HepG2 (cell line): ENCODE measurements around the gene MAVS.

Experiments
- ARNTL ChIP-seq: sonication (generic); formaldehyde crosslinking; IDR thresholded peaks from 2 replicates; pipeline ENCODE4 v1.4.0; 2020; ENCODE audit warnings: mild to moderate bottlenecking, missing genetic modification reagents
- CEBPG ChIP-seq: IDR thresholded peaks from 2 replicates; pipeline ENCODE4 v1.6.1; 2016
- CREB3 ChIP-seq: sonication (generic); formaldehyde crosslinking; IDR thresholded peaks from 2 replicates; pipeline ENCODE4 v1.5.0; 2020; ENCODE audit warnings: missing genetic modification reagents
- CTCF ChIP-seq: sonication (generic); formaldehyde crosslinking; IDR thresholded peaks from 2 replicates; pipeline ENCODE4 v1.5.0; 2020; ENCODE audit warnings: mild to moderate bottlenecking, missing genetic modification reagents, moderate library complexity
- HNF4A ChIP-seq: sonication (generic); formaldehyde crosslinking; IDR thresholded peaks from 2 replicates; pipeline ENCODE4 v1.4.0; 2020; ENCODE audit warnings: missing genetic modification reagents
- KMT2A ChIP-seq: sonication (generic); formaldehyde crosslinking; IDR thresholded peaks from 2 replicates; pipeline ENCODE4 v1.4.0; 2020; ENCODE audit warnings: missing genetic modification reagents
- PRDM15 ChIP-seq: sonication (generic); formaldehyde crosslinking; IDR thresholded peaks from 2 replicates; pipeline ENCODE4 v1.4.0; 2020; ENCODE audit warnings: missing genetic modification reagents
- PREB ChIP-seq: sonication (generic); formaldehyde crosslinking; IDR thresholded peaks from 2 replicates; pipeline ENCODE4 v1.4.0; 2020; ENCODE audit warnings: missing genetic modification reagents
- YY1 ChIP-seq: IDR thresholded peaks from 2 replicates; pipeline ENCODE4 v1.6.1; 2011; ENCODE audit warnings: low read length, low read depth, moderate library complexity, mild to moderate bottlenecking; ENCODE audit not compliant: insufficient read depth, insufficient replicate concordance
- ZNF557 ChIP-seq: sonication (generic); formaldehyde crosslinking; IDR thresholded peaks from 2 replicates; pipeline ENCODE4 v1.4.0; 2020; ENCODE audit warnings: missing genetic modification reagents

GRCh38 chr20:3911956-3912355 is 65.3 kb downstream of the MAVS start:
- TF ChIP-seq CREB3 = no peak
- TF ChIP-seq YY1 = no peak
- no peak for TF ChIP-seq PRDM15 (CRISPR knock-in tag)
- no peak for TF ChIP-seq KMT2A (CRISPR knock-in tag)
- no peak for TF ChIP-seq CTCF (CRISPR knock-in tag)
- TF ChIP-seq HNF4A (CRISPR knock-in tag) = no peak
- TF ChIP-seq ZNF557 (CRISPR knock-in tag) = no peak
- no peak for TF ChIP-seq ARNTL (CRISPR knock-in tag)
- TF ChIP-seq CEBPG (CRISPR knock-in tag) = no peak
- TF ChIP-seq PREB (CRISPR knock-in tag) = no peak
